Neural cell (in vitro differentiated cells): ENCODE measurements around the gene MAGI2. TPM values are rescaled to one million over a fixed set of nuclear protein-coding genes. Genes with fewer than 3 reads are reported as not detected.

Source experiments
- H2AFZ ChIP-seq: fragments of 200-600, 300-800 bp; sonication (generic), shearing (Covaris generic); 2 replicates; pipeline ENCODE4 v1.6.0; 2014; ENCODE audit warnings: low read depth, mild to moderate bottlenecking, antibody characterized with exemption, low read length, moderate library complexity
- H3F3A ChIP-seq: fragments of 200-600 bp; shearing (Covaris generic); 2 replicates; pipeline ENCODE4 v1.6.1; 2016; ENCODE audit warnings: mild to moderate bottlenecking, moderate library complexity, mixed read lengths, antibody characterized with exemption, low read length; ENCODE audit not compliant: insufficient read depth, poor library complexity, severe bottlenecking
- H3K27ac ChIP-seq: fragments of 200-600, 300-800 bp; sonication (generic), shearing (Covaris generic); 2 replicates; pipeline ENCODE4 v1.5.1; 2014; ENCODE audit warnings: mild to moderate bottlenecking, low read length, moderate library complexity
- H3K27me3 ChIP-seq: fragments of 300-800, 200-600 bp; sonication (generic), shearing (Covaris generic); 2 replicates; pipeline ENCODE4 v1.6.0; 2014; ENCODE audit warnings: mild to moderate bottlenecking, low read depth, low read length, moderate library complexity; ENCODE audit not compliant: insufficient read depth
- H3K36me3 ChIP-seq: fragments of 300-800, 200-600 bp; sonication (generic), shearing (Covaris generic); 2 replicates; pipeline ENCODE4 v1.5.1; 2014; ENCODE audit warnings: mild to moderate bottlenecking, antibody characterized with exemption, low read length, moderate library complexity; ENCODE audit not compliant: insufficient read depth
- H3K4me2 ChIP-seq: fragments of 300-800, 200-600 bp; sonication (generic), shearing (Covaris generic); 2 replicates; pipeline ENCODE4 v1.6.0; 2014; ENCODE audit warnings: mild to moderate bottlenecking, low read length
- H3K4me3 ChIP-seq: fragments of 300-800, 200-600 bp; sonication (generic), shearing (Covaris generic); 2 replicates; pipeline ENCODE4 v1.5.1; 2014; ENCODE audit warnings: mild to moderate bottlenecking, low read length, moderate library complexity
- H3K79me2 ChIP-seq: fragments of 200-600 bp; shearing (Covaris generic); replicated peaks from 2 replicates; pipeline ENCODE4 v1.6.0; 2014; ENCODE audit warnings: mild to moderate bottlenecking, low read length, moderate library complexity; ENCODE audit not compliant: insufficient read depth
- H3K9ac ChIP-seq: fragments of 300-800, 200-600 bp; sonication (generic), shearing (Covaris generic); 2 replicates; pipeline ENCODE4 v1.6.1; 2016; ENCODE audit warnings: mild to moderate bottlenecking, low read length, mixed read lengths
- H3K9me2 ChIP-seq: fragments of 200-600 bp; shearing (Covaris generic); 2 replicates; pipeline ENCODE4 v1.6.1; 2016; ENCODE audit warnings: mild to moderate bottlenecking, low read length, mixed read lengths; ENCODE audit not compliant: insufficient read depth
- H3K9me3 ChIP-seq: fragments of 200-600, 300-800 bp; sonication (generic), shearing (Covaris generic); 2 replicates; pipeline ENCODE4 v1.6.1; 2016; ENCODE audit warnings: mild to moderate bottlenecking, mixed run types, low read length, moderate library complexity, mixed read lengths
- H4K20me1 ChIP-seq: fragments of 200-600 bp; shearing (Covaris generic); 2 replicates; pipeline ENCODE4 v1.6.1; 2016; ENCODE audit warnings: mild to moderate bottlenecking, mixed run types; ENCODE audit not compliant: insufficient read depth
- CTCF ChIP-seq: fragments of 450-650 bp; IDR thresholded peaks from 2 replicates; pipeline ENCODE4 v1.5.1; 2014; ENCODE audit warnings: antibody characterized with exemption, mild to moderate bottlenecking, moderate library complexity; ENCODE audit not compliant: poor library complexity, severe bottlenecking
- EP300 ChIP-seq: fragments of 450-650 bp; conservative IDR thresholded peaks from 2 replicates; pipeline ENCODE4 v1.6.1; 2014; ENCODE audit warnings: antibody characterized with exemption, mild to moderate bottlenecking, moderate library complexity; ENCODE audit not compliant: poor library complexity, severe bottlenecking
- EZH2 ChIP-seq: fragments of 200-600, 300-800 bp; shearing (Covaris generic), sonication (generic); IDR thresholded peaks from 2 replicates; pipeline ENCODE4 v1.6.1; 2014; ENCODE audit warnings: antibody characterized with exemption, low read length, borderline replicate concordance, mild to moderate bottlenecking; ENCODE audit not compliant: insufficient read depth, poor library complexity, severe bottlenecking
- MXI1 ChIP-seq: fragments of 450-650 bp; conservative IDR thresholded peaks from 2 replicates; pipeline ENCODE4 v1.6.1; 2014; ENCODE audit warnings: antibody characterized with exemption, mild to moderate bottlenecking; ENCODE audit not compliant: poor library complexity, severe bottlenecking
- POLR2AphosphoS5 ChIP-seq: IDR thresholded peaks from 2 replicates; pipeline ENCODE4 v1.6.1; 2012
- RAD21 ChIP-seq: fragments of 450-650 bp; conservative IDR thresholded peaks from 2 replicates; pipeline ENCODE4 v1.6.1; 2014; ENCODE audit warnings: antibody characterized with exemption, mild to moderate bottlenecking, moderate library complexity
- REST ChIP-seq: IDR thresholded peaks from 2 replicates; pipeline ENCODE4 v1.6.1; 2012; ENCODE audit warnings: borderline replicate concordance
- SMC3 ChIP-seq: fragments of 450-650 bp; conservative IDR thresholded peaks from 2 replicates; pipeline ENCODE4 v1.6.1; 2014; ENCODE audit warnings: antibody characterized with exemption, mild to moderate bottlenecking, moderate library complexity; ENCODE audit not compliant: poor library complexity
- TAF1 ChIP-seq: IDR thresholded peaks from 2 replicates; pipeline ENCODE4 v1.6.1; 2012; ENCODE audit warnings: low read depth
- polyA plus RNA-seq: library from polyadenylated mRNA; depleted of rRNA; stranded (reverse); fragments of >200 nt; gene quantifications from 2 replicates; pipeline ENCODE4 v1.2.3, GENCODE V29; 2014

The MAGI2 gene
- polyA plus RNA-seq, 1 donor from 2014 or later, result 19.3 TPM

GRCh38 chr7:78828317-78828716 is 625.1 kb downstream of the MAGI2 start:
- H4K20me1 ChIP-seq, result no peaks in the 10 kb centered on the region
- no peaks in the 10 kb centered on the region for H3F3A ChIP-seq
- H3K79me2 ChIP-seq, result no peaks in the 10 kb centered on the region
- no peak overlapping the region for H2AFZ ChIP-seq
- no peaks in the 10 kb centered on the region for H3K9me3 ChIP-seq
- no peaks in the 10 kb centered on the region for H3K36me3 ChIP-seq
- no peaks in the 10 kb centered on the region for H3K27me3 ChIP-seq
- no peak for TF ChIP-seq EP300
- TF ChIP-seq EZH2, result no peak
- no peak for TF ChIP-seq CTCF
- no peak for TF ChIP-seq SMC3
- TF ChIP-seq MXI1, result no peak
- no peak for TF ChIP-seq POLR2AphosphoS5
- no peak for TF ChIP-seq REST
- TF ChIP-seq RAD21, result no peak
- TF ChIP-seq TAF1, result no peak
- no peak overlapping the region for H3K27ac ChIP-seq
- H3K4me2 ChIP-seq, result no peak overlapping the region
- no peak overlapping the region for H3K9ac ChIP-seq
- no peak overlapping the region for H3K4me3 ChIP-seq
- no peaks in the 10 kb centered on the region for H3K9me2 ChIP-seq

GRCh38 chr7:78803501-78804127 is 649.9 kb downstream of the MAGI2 start:
- Histone ChIP-seq H3K4me3 (no peak overlapping the region), H3K9ac (no peak overlapping the region), H2AFZ (no peak overlapping the region), H3K27ac (no peak overlapping the region), H3K36me3 (no peaks in the 10 kb centered on the region), H3K4me2 (no peak overlapping the region), H4K20me1 (no peaks in the 10 kb centered on the region), H3K79me2 (no peaks in the 10 kb centered on the region), H3F3A (no peaks in the 10 kb centered on the region), H3K9me3 (no peaks in the 10 kb centered on the region), H3K9me2 (no peaks in the 10 kb centered on the region), H3K27me3 (no peaks in the 10 kb centered on the region)
- TF ChIP-seq POLR2AphosphoS5, result no peak
- TF ChIP-seq CTCF, result no peak
- no peak for TF ChIP-seq RAD21
- TF ChIP-seq TAF1, result no peak
- TF ChIP-seq EZH2, result no peak
- no peak for TF ChIP-seq EP300
- no peak for TF ChIP-seq REST
- TF ChIP-seq SMC3, result no peak
- no peak for TF ChIP-seq MXI1
